ENCODE results near the gene TNFAIP8L1.

- no peak for TF ChIP-seq CTCF (IDR thresholded peaks at IDR 0.05)
- no peak for TF ChIP-seq POLR2AphosphoS5 (IDR thresholded peaks at IDR 0.05)
- no peak for TF ChIP-seq POLR2A (IDR thresholded peaks at IDR 0.05)
These were observed 41.9 kb upstream of the TNFAIP8L1 start for GRCh38 chr19:4597278-4597974.
